Measurements from ENCODE around the gene ATP9A. TPM values are rescaled to one million over a fixed set of nuclear protein-coding genes. Genes with fewer than 3 reads are reported as not detected.

ATP9A gene
- polyA plus RNA-seq, 3 donors, result 0.04 TPM; not detected in 2

GRCh38 chr20:51635680-51636079 is 132.5 kb downstream of the ATP9A start:
- no peak for DNase-seq
- Histone ChIP-seq H3K79me2 (ENCODE audit: insufficient read depth, low read length) (no peaks in the 10 kb centered on the region), H3K36me3 (replicated peaks in 1 of 2; ENCODE audit: control insufficient read depth in 1 of 2, insufficient read depth in 2 of 2, low read length in 2 of 2) (no peaks in the 10 kb centered on the region), H3K4me2 (replicated peaks; ENCODE audit: extremely low read depth, low read length, poor library complexity, severe bottlenecking) (no peak overlapping the region), H3K27ac (ENCODE audit: low read depth in 1 of 2, low read length in 2 of 2) (no peak overlapping the region), H3K9me3 (replicated peaks in 1 of 2; ENCODE audit: control insufficient read depth in 1 of 2, insufficient read depth in 1 of 2, low read length in 2 of 2) (no peaks in the 10 kb centered on the region), H3K4me3 (replicated peaks in 1 of 3; ENCODE audit: low read depth in 2 of 3, low read length in 3 of 3) (no peak overlapping the region), H3K4me1 (ENCODE audit: control insufficient read depth in 1 of 2, insufficient read depth in 2 of 2, low read length in 2 of 2) (peaks cover 18 to 19% of the 10 kb centered on the region in 2 donors), H4K20me1 (ENCODE audit: insufficient read depth, low read length) (no peaks in the 10 kb centered on the region), H2AFZ (ENCODE audit: insufficient read depth, low read depth, low read length, poor library complexity, severe bottlenecking) (no peak overlapping the region), H3K27me3 (ENCODE audit: control insufficient read depth in 2 of 2, insufficient read depth in 2 of 2, low read length in 2 of 2) (peaks cover 0 to 2% of the 10 kb centered on the region in 2 donors), H3K9ac (ENCODE audit: insufficient read depth, low read length, poor library complexity, severe bottlenecking) (no peak overlapping the region)
- H3K36me3 Mint-ChIP-seq, result peaks cover 5 to 8% of the 10 kb centered on the region in 2 donors
- peaks cover 20 to 24% (median 20%) of the 10 kb centered on the region in 3 donors for H3K27me3 Mint-ChIP-seq (ENCODE audit: low read depth in 3 of 3)
- peaks cover 33% of the 10 kb centered on the region for H3K4me1 Mint-ChIP-seq
- peaks cover 0 to 5% (median 3%) of the 10 kb centered on the region in 7 donors for H3K9me3 Mint-ChIP-seq
- H3K4me3 Mint-ChIP-seq, result peak overlapping the region in 1 of 2 donors; percentile 4
- intact Hi-C loops (cut with micrococcal nuclease), result loop anchor here in 1 of 2 donors (5.0 kb wide), 1 partner anchor 67 kb away; no protein-coding TSS in a partner anchor
- peak overlapping the region in 3 of 7 donors; percentile 71 to 86 (median 83) for H3K27ac Mint-ChIP-seq
- WGBS (ENCODE audit: insufficient coverage), result no CpG with 5 or more reads among the region's 2 CpGs
- no peak for TF ChIP-seq CTCF (IDR thresholded peaks at IDR 0.05)

- H3K27ac Mint-ChIP-seq, result peak overlapping the region in 3 of 7 donors; percentile 14 to 27 (median 22)
- Histone ChIP-seq H4K20me1 (ENCODE audit: insufficient read depth, low read length) (no peaks in the 10 kb centered on the region), H3K9me3 (replicated peaks in 1 of 2; ENCODE audit: control insufficient read depth in 1 of 2, insufficient read depth in 1 of 2, low read length in 2 of 2) (no peaks in the 10 kb centered on the region), H2AFZ (ENCODE audit: insufficient read depth, low read depth, low read length, poor library complexity, severe bottlenecking) (no peak overlapping the region), H3K4me2 (replicated peaks; ENCODE audit: extremely low read depth, low read length, poor library complexity, severe bottlenecking) (no peak overlapping the region), H3K4me3 (replicated peaks in 1 of 3; ENCODE audit: low read depth in 2 of 3, low read length in 3 of 3) (no peak overlapping the region), H3K79me2 (ENCODE audit: insufficient read depth, low read length) (no peaks in the 10 kb centered on the region), H3K9ac (ENCODE audit: insufficient read depth, low read length, poor library complexity, severe bottlenecking) (no peak overlapping the region), H3K36me3 (replicated peaks in 1 of 2; ENCODE audit: control insufficient read depth in 1 of 2, insufficient read depth in 2 of 2, low read length in 2 of 2) (no peaks in the 10 kb centered on the region), H3K4me1 (ENCODE audit: control insufficient read depth in 1 of 2, insufficient read depth in 2 of 2, low read length in 2 of 2) (peaks cover 26 to 27% of the 10 kb centered on the region in 2 donors), H3K27me3 (ENCODE audit: control insufficient read depth in 2 of 2, insufficient read depth in 2 of 2, low read length in 2 of 2) (peaks cover 0 to 2% of the 10 kb centered on the region in 2 donors), H3K27ac (ENCODE audit: low read depth in 1 of 2, low read length in 2 of 2) (no peak overlapping the region)
- no peak overlapping the region for H3K4me3 Mint-ChIP-seq
- no peak for TF ChIP-seq CTCF (IDR thresholded peaks at IDR 0.05)
- no CpG with 5 or more reads among the region's 5 CpGs for WGBS (ENCODE audit: insufficient coverage)
- peaks cover 0 to 6% (median 3%) of the 10 kb centered on the region in 7 donors for H3K9me3 Mint-ChIP-seq
- H3K27me3 Mint-ChIP-seq (ENCODE audit: low read depth in 3 of 3), result peaks cover 24 to 30% (median 27%) of the 10 kb centered on the region in 3 donors
- H3K36me3 Mint-ChIP-seq, result peaks cover 5 to 13% of the 10 kb centered on the region in 2 donors
- DNase-seq, result peak in 1 of 3 donors; percentile 23
- peaks cover 41% of the 10 kb centered on the region for H3K4me1 Mint-ChIP-seq
- intact Hi-C loops (cut with micrococcal nuclease), result loop anchor here in 1 of 2 donors (5.0 kb wide), 1 partner anchor 67 kb away; no protein-coding TSS in a partner anchor
These were observed 133.3 kb downstream of the ATP9A start for GRCh38 chr20:51634877-51635276.
